Adrenal gland (tissue), 5 donors: ENCODE measurements around the gene MAP3K19.

ENCODE experiments used
- POLR2A ChIP-seq, 2 donors: fragments of 450-650 bp; IDR thresholded peaks; one replicate each; pipeline ENCODE4 v1.6.1; 2017; ENCODE audit warnings: antibody characterized with exemption in 2 of 2, mild to moderate bottlenecking in 2 of 2, moderate library complexity in 1 of 2
- TF ChIP-seq, protein P1 (sequence below), 6 experiments: fragments of 450-650 bp in 4 of 6; fragments of 200-600 bp in 2 of 6; sonication (generic) in 1 of 6; IDR thresholded peaks; 1 replicate in 5 of 6; 2 replicates in 1 of 6; pipeline versions ENCODE4 v1.5.1 to v1.8.0; 2016 to 2021; ENCODE audit warnings: antibody characterized with exemption in 6 of 6, mild to moderate bottlenecking in 2 of 6, moderate library complexity in 1 of 6
- donor health status: DM: no; HTN: no; CAD: no.

DNA sequence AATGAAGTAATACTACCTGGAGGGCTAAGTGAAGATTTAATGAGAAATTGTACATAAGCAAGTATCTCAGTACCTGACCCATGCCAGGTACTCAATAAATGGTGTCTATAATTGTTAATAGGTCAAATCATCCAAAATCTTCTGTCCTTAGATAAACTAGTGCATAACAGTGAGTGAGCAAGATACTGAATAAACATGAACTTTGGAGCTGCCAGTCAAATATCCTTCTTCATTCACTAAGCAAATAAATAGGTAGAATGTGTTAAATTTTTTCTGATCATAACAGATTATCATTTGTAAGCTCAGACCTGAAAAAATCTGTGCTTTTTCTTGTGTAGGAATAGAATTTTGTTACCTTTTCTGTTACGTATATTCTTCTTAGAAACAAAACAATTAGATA lies 44.4 kb upstream of the MAP3K19 start:
- TF ChIP-seq, protein P1, sequence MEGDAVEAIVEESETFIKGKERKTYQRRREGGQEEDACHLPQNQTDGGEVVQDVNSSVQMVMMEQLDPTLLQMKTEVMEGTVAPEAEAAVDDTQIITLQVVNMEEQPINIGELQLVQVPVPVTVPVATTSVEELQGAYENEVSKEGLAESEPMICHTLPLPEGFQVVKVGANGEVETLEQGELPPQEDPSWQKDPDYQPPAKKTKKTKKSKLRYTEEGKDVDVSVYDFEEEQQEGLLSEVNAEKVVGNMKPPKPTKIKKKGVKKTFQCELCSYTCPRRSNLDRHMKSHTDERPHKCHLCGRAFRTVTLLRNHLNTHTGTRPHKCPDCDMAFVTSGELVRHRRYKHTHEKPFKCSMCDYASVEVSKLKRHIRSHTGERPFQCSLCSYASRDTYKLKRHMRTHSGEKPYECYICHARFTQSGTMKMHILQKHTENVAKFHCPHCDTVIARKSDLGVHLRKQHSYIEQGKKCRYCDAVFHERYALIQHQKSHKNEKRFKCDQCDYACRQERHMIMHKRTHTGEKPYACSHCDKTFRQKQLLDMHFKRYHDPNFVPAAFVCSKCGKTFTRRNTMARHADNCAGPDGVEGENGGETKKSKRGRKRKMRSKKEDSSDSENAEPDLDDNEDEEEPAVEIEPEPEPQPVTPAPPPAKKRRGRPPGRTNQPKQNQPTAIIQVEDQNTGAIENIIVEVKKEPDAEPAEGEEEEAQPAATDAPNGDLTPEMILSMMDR (IDR thresholded peaks at IDR 0.05), result no peak
- no peak for TF ChIP-seq POLR2A (IDR thresholded peaks at IDR 0.05)
